DMS 273 (cell line): ENCODE results near the gene LMBR1L.
"Not testable (repeated sequence)": the region's sequence is repeated elsewhere in the genome, so short reads cannot be mapped to it uniquely, and the experiment has no call there.

Experiments
- DNase-seq: peaks from one replicate; lab custom pipeline; 2025; ENCODE audit not compliant: unreplicated experiment; lab: John Stamatoyannopoulos, UW

The LMBR1L gene

GRCh38 chr12:49088932-49089330 is 21.7 kb downstream of the LMBR1L start:
- DNase-seq: no peak

- DNase-seq: peak; percentile 87
Measured at GRCh38 chr12:49088150-49088931, 22.3 kb downstream of the LMBR1L start.

GRCh38 chr12:49086116-49086515 is 24.5 kb downstream of the LMBR1L start:
- DNase-seq: no peak

GRCh38 chr12:49084438-49084837 is 26.2 kb downstream of the LMBR1L start:
- no peak for DNase-seq

- no peak for DNase-seq
Measured at GRCh38 chr12:49079793-49080192, 30.9 kb downstream of the LMBR1L start.

- no peak for DNase-seq
Measured at GRCh38 chr12:49070971-49071370, 39.7 kb downstream of the LMBR1L start.

- DNase-seq: peak; percentile 98
Measured at GRCh38 chr12:49069507-49070346, 40.9 kb downstream of the LMBR1L start, which contains the start of gene RHEBL1. Gene RHEBL1, minus strand, starts transcription at chr12:49069979. Its CDS starts 194 bp downstream, at chr12:49069785.

- no peak for DNase-seq
Measured at GRCh38 chr12:49068879-49069506, 41.7 kb downstream of the LMBR1L start.

GRCh38 chr12:49066120-49066519 is 44.5 kb downstream of the LMBR1L start:
- DNase-seq: no peak

GRCh38 chr12:49064767-49065152 is 45.9 kb downstream of the LMBR1L start:
- no peak for DNase-seq

- DNase-seq: not testable (repeated sequence)
Measured at GRCh38 chr12:49061916-49062315, 48.7 kb downstream of the LMBR1L start.

GRCh38 chr12:49061157-49061650 is 49.4 kb downstream of the LMBR1L start:
- DNase-seq: no peak

- DNase-seq: peak; percentile 96
Measured at GRCh38 chr12:49060237-49061156, 50.1 kb downstream of the LMBR1L start, which contains the start of gene KMT2D. Gene KMT2D, minus strand, starts transcription at chr12:49060794. Its CDS starts 5,470 bp downstream, at chr12:49055324.

GRCh38 chr12:49059299-49060171 is 51.1 kb downstream of the LMBR1L start:
- DNase-seq: peak; percentile 63

- no peak for DNase-seq
Measured at GRCh38 chr12:49059045-49059298, 51.7 kb downstream of the LMBR1L start.

GRCh38 chr12:49058366-49059044 is 52.1 kb downstream of the LMBR1L start:
- no peak for DNase-seq

GRCh38 chr12:49057888-49058287 is 52.8 kb downstream of the LMBR1L start:
- DNase-seq: no peak

- DNase-seq: peak; percentile 44
Measured at GRCh38 chr12:49055978-49056754, 54.5 kb downstream of the LMBR1L start.
